GM12873 (cell line): ENCODE results near the gene MPI.
A peak's percentile ranks its signal among the peaks of the same experiment; 100 is the strongest.

ENCODE experiments used
- CTCF ChIP-seq: IDR thresholded peaks from 2 replicates; pipeline ENCODE4 v1.5.1; 2012; ENCODE audit warnings: low read depth, mild to moderate bottlenecking, moderate library complexity, low read length, control low read depth; ENCODE audit not compliant: insufficient read depth; ENCODE audit errors: missing control alignments

MPI gene

GRCh38 chr15:74924525-74924924, 34.7 kb downstream of the MPI start:
- TF ChIP-seq CTCF = no peak

GRCh38 chr15:74928771-74929198, 38.9 kb downstream of the MPI start:
- no peak for TF ChIP-seq CTCF

GRCh38 chr15:74933573-74933972, 43.7 kb downstream of the MPI start:
- TF ChIP-seq CTCF = no peak

- no peak for TF ChIP-seq CTCF
These were observed 47.4 kb downstream of the MPI start for GRCh38 chr15:74937272-74937589.

- TF ChIP-seq CTCF = no peak
These were observed 47.9 kb downstream of the MPI start, which contains the start of gene COX5A for GRCh38 chr15:74937590-74938371. COX5A (minus strand) TSS chr15:74938073; CDS start chr15:74938014, 59 bp downstream.

GRCh38 chr15:74950078-74950908, 60.5 kb downstream of the MPI start:
- TF ChIP-seq CTCF = peak; percentile 100

- no peak for TF ChIP-seq CTCF
These were observed 61.2 kb downstream of the MPI start for GRCh38 chr15:74951006-74951405.
